IPS-11a (cell line): ENCODE results near the gene AKAP6.
"Not testable (repeated sequence)": the region's sequence is repeated elsewhere in the genome, so short reads cannot be mapped to it uniquely, and the experiment has no call there.

Experiments used
- H3K4me3 ChIP-seq: one replicate; pipeline ENCODE4 v1.5.1; 2013; ENCODE audit warnings: low read depth, low read length, control low read depth

The AKAP6 gene

DNA sequence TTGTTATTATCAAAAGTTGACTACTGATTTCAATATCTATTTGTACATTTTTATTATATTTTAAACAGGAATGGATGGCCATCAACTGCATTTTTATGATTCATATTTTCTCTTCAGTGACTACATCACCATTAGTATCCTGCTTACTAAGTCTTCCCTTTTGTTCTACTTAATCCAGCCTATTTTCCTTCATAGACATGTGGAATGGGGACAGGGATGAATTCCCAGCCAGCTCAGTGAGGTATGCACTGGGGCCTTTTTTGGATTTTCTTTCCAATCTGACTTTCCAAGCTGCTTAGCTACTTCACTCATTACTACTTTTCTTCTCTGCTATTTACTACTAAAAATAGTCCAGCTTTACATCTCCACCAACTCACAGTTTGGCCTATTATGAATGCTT, 38.4 kb downstream of the AKAP6 start:
- no peak overlapping the region for H3K4me3 ChIP-seq

DNA sequence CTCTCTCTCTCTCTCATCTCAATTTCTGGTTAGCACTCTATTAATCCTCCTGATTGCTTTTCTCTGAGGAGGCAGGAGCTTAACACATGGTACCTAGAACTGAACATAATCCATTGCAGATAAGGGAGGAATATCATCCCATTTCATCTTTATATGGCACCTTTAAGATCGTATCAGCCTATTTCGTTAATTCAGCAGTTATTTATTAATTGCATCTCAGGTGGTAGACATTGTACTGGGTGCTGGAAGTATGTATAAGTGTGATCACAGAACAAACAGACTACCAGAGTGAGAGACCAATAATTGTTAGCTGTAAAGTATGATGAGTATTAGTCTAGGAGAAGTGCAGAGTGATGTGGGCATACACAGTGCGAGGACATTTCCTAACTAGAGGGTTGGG, 39.0 kb downstream of the AKAP6 start:
- no peak overlapping the region for H3K4me3 ChIP-seq

GRCh38 chr14:32370714-32371113, 41.6 kb downstream of the AKAP6 start:
- H3K4me3 ChIP-seq = no peak overlapping the region

GRCh38 chr14:32372154-32372553, 43.1 kb downstream of the AKAP6 start:
- H3K4me3 ChIP-seq = no peak overlapping the region

DNA sequence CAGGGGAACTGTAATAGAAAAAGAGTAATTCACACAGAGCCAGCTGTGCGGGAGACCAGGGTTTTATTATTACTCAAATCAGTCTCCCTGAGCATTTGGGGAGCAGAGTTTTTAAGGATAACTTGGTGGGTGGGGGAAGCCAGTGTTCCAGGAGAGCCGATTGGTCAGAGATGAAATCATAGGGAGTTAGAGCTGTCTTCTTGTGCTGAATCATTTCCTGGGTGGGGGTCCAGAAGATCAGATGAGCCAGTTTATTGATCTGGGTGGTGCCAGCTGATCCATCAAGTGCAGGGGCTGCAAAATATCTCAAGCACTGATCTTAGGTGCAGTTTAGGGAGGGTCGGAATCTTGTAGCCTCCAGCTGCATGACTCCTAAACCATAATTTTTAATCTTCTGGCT, 44.1 kb downstream of the AKAP6 start:
- H3K4me3 ChIP-seq = not testable (repeated sequence)

- no peak overlapping the region for H3K4me3 ChIP-seq
These were observed 45.1 kb downstream of the AKAP6 start for GRCh38 chr14:32374155-32374554.

DNA sequence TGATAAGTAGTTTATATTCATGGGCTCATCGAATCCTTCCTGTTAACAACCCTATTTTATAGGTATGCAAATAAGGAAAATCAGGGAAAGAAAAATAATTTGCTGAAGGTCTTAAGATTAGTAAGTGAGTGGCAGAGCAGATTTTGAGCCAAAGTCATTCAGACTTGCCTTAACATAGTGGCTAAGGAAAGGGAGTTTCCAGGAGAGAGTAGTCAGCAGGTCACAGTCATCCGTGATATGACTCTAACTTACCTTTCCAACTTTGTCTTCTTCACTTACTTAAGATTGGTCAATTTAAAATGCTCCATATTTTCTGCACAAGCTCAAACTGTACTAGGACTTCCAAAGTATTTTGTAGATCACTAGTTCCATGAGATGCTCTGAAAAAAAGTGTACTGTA, 46.6 kb downstream of the AKAP6 start:
- no peak overlapping the region for H3K4me3 ChIP-seq

DNA sequence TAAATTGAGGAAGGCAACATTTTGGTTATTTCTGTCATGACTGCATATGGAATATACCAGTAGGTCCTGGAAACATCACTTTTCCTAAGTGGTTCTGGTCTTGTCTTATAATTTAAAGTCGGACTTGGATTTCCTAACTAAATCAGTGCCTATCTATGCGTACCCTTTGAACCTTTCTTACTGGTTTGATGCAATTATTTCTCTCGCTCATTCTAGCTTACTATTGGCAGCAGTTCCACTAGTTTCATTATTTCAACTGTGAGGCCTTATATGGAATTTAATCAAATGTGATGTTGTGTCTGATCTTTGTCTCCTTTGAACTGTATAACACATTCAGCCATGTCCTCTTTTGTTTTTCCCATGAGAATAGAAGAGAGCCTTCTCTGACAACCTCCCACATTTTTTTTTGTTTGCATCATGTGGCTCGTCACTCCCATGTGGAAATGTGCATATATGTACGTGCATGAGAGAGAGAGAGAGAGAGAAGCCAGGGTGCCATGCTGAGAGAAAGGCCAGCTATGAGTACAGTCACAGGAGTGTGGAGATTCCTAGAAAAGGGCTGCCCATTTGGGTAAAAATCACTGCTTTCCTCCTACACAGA, 48.0 kb downstream of the AKAP6 start:
- no peak overlapping the region for H3K4me3 ChIP-seq

- H3K4me3 ChIP-seq = no peak overlapping the region
These were observed 49.2 kb downstream of the AKAP6 start for GRCh38 chr14:32378284-32378683.

- no peak overlapping the region for H3K4me3 ChIP-seq
These were observed 50.3 kb downstream of the AKAP6 start for GRCh38 chr14:32379447-32379846.

DNA sequence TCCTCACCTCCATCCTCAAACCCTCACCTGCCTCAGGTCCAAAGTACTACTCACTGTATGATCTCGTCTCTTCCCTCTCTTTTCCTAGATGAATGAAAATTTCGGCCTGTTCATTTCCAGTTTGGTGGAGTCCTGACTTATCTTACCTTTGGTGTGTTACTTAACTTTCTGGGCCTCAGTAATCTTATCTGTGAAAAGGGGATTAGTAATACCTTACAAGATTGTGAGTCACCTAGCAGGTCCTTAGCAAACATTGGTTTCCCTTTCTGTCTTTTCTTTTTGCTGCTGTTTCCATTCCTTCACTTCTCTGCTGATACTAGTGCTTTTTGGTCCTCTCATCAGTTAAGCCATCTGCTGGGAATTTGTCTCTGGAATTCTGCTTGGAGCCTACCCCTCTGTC, 52.8 kb downstream of the AKAP6 start:
- H3K4me3 ChIP-seq = no peak overlapping the region

DNA sequence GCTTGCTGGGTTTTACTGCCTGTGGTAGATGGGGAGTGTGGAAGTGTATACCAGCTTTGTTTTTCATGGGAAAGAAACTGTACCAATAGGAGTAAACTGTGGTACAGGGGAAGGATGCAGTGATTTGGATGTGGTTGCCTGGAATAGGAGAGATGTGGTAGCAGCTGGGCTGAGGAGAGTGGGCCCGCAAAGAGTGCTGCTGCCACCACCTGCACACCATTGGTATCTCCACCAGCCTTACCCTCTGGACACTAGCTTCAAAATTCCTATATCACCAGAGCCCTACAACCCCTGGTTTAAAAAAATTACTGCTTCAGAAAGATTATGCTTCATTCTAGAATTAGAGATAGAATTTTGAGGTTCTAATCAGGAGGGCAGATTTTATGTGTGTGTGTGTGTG, 53.6 kb downstream of the AKAP6 start:
- no peak overlapping the region for H3K4me3 ChIP-seq

DNA sequence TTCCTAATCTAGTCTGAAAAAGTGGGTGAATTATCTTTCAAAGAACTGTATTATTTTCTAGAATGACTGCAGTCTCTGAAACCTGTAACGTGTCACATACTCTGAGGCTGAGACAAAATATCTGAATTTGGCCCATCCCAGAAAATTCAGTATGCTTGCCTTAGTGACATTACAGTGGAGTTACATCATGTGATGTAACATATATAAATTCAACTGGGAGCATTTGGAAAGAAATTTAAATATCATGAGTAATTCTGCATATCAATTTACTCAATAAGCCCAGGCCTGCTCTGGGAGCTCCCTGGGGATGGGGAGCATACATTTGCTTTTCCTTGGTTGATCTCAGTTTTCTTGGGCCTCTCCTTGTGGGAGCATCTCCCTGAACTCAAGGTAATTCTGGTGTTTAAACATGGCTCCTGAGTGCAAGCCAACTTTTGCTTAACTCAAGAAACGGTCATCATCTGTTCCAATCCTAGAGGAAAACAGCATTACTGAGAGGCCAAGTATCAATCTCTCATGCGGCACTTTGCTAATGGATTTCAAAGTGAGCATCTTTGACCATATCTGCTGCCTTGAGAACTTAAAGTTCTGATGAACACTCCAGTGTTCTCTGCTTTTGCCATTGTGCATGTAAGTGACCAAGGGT, 54.4 kb downstream of the AKAP6 start:
- no peak overlapping the region for H3K4me3 ChIP-seq

GRCh38 chr14:32384464-32384863, 55.4 kb downstream of the AKAP6 start:
- no peak overlapping the region for H3K4me3 ChIP-seq

DNA sequence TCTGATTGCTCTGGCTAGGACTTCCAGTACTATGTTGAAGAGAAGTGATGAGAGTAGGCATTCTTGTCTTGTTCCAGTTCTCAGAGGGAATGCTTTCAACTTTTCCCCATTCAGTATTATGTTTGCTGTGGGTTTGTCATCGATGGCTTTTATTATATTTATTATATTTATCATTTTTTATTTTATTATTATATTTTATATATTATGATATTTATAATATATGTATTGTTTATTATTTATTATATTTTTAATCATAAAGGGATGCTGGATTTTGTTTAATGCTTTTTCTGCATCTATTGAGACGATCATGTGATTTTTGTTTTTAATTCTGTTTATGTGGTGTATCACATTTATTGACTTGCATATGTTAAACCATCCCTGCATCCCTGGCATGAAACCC, 58.2 kb downstream of the AKAP6 start:
- not testable (repeated sequence) for H3K4me3 ChIP-seq

GRCh38 chr14:32393119-32393518, 64.0 kb downstream of the AKAP6 start:
- no peak overlapping the region for H3K4me3 ChIP-seq

GRCh38 chr14:32394038-32394437, 64.9 kb downstream of the AKAP6 start:
- H3K4me3 ChIP-seq = no peak overlapping the region

GRCh38 chr14:32396885-32397284, 67.8 kb downstream of the AKAP6 start:
- no peak overlapping the region for H3K4me3 ChIP-seq

DNA sequence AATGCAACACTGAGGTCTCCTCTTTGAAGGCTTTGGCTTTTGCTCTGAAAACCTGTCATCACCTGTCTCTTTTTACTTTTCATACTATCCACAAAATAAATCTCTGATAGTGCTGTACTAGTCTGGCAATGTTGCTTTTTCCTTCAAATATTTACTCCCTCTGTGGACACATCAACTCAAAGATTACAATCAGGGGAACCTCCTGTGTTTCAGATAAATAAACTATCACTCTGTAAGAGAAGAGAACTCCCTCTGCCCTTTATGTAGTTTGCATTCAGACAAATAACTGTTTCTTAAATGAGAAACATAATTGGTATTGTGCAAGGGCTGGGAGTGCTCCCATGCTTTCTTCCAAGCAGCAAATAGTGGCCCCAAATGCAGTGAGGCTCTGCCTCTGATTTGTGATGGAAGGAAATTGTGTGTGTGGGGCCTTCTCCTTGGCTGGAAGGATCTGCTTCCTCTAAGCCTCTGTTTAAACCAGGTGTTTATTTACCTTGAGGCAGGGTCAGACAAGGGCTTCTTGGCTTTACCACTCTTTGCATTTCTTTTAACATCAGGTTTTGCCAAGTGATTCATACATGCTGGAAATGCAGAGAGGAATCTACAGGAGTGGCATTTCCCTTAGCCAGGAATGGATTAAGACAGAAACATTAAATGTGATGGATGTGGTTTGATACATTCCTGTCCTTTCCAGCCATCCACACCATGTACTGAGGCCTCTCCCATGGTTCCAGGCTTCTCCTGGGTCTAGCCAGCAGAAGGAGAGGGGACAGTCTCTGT, 69.0 kb downstream of the AKAP6 start:
- H3K4me3 ChIP-seq = no peak overlapping the region

GRCh38 chr14:32399920-32400319, 70.8 kb downstream of the AKAP6 start:
- no peak overlapping the region for H3K4me3 ChIP-seq

- no peak overlapping the region for H3K4me3 ChIP-seq
These were observed 71.4 kb downstream of the AKAP6 start for GRCh38 chr14:32400480-32400879.

GRCh38 chr14:32403021-32403420, 73.9 kb downstream of the AKAP6 start:
- no peak overlapping the region for H3K4me3 ChIP-seq
